HG02840 (cell line): ENCODE results near the gene DCLK2.

ENCODE experiments used
- ATAC-seq: cut with Tn5 transposase; IDR thresholded peaks from one replicate; pipeline ENCODE4 v1.9.1; 2021; ENCODE audit warnings: mild to moderate bottlenecking, moderate library complexity, moderate number of reproducible peaks; ENCODE audit not compliant: unreplicated experiment, low FRiP score

DCLK2 gene

GRCh38 chr4:150232029-150232428 is 153.8 kb downstream of the DCLK2 start:
- ATAC-seq, result no peak

GRCh38 chr4:150234246-150234645 is 156.0 kb downstream of the DCLK2 start:
- ATAC-seq, result no peak

GRCh38 chr4:150235317-150235716 is 157.1 kb downstream of the DCLK2 start:
- ATAC-seq, result no peak

- ATAC-seq, result no peak
Measured at GRCh38 chr4:150235808-150236271, 157.6 kb downstream of the DCLK2 start.

- no peak for ATAC-seq
Measured at GRCh38 chr4:150236626-150237025, 158.4 kb downstream of the DCLK2 start.

- no peak for ATAC-seq
Measured at GRCh38 chr4:150237110-150237872, 159.0 kb downstream of the DCLK2 start.

GRCh38 chr4:150238591-150238990 is 160.3 kb downstream of the DCLK2 start:
- no peak for ATAC-seq

- no peak for ATAC-seq
Measured at GRCh38 chr4:150240011-150240410, 161.8 kb downstream of the DCLK2 start.

- no peak for ATAC-seq
Measured at GRCh38 chr4:150242820-150243458, 164.7 kb downstream of the DCLK2 start.

GRCh38 chr4:150243932-150244331 is 165.7 kb downstream of the DCLK2 start:
- no peak for ATAC-seq

- no peak for ATAC-seq
Measured at GRCh38 chr4:150244600-150244999, 166.4 kb downstream of the DCLK2 start.

GRCh38 chr4:150247184-150247583 is 168.9 kb downstream of the DCLK2 start:
- ATAC-seq, result no peak

- ATAC-seq, result no peak
Measured at GRCh38 chr4:150248181-150248580, 169.9 kb downstream of the DCLK2 start.

- no peak for ATAC-seq
Measured at GRCh38 chr4:150250293-150250997, 172.2 kb downstream of the DCLK2 start.

- no peak for ATAC-seq
Measured at GRCh38 chr4:150250998-150251651, 172.9 kb downstream of the DCLK2 start.

GRCh38 chr4:150251752-150252190 is 173.5 kb downstream of the DCLK2 start:
- no peak for ATAC-seq

GRCh38 chr4:150252306-150252705 is 174.1 kb downstream of the DCLK2 start:
- no peak for ATAC-seq

- no peak for ATAC-seq
Measured at GRCh38 chr4:150252741-150253140, 174.5 kb downstream of the DCLK2 start.

- ATAC-seq, result no peak
Measured at GRCh38 chr4:150253416-150253815, 175.2 kb downstream of the DCLK2 start.

- no peak for ATAC-seq
Measured at GRCh38 chr4:150253965-150254630, 175.9 kb downstream of the DCLK2 start.
